Measurements from ENCODE around the gene AUTS2.

DNA sequence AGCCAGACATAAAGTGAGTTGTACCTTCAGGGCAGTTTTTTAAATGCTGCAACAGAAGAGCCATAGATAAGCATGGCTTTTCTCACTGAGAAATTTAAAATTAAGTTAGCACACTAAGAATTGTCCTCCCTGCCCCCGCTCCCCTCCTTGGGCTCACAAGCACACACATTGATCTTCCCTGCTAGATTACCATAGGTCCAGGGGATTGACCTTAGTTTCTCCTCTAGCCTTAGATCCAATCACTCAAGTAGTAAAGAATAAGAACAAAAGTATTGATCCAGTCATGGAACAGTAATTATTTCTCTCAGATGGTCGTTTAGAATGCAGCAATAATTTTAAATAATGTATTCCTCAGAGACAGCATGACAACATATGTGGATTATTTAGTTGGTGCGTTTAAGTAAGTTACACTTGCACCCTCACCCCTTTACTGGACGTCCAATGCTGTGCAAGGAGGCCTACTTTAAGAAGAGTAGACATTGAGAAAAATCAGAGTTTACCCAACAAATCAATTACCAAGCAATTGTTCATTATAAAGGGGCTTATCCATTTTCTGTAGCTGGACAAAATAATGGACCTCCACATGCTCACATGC is 850.1 kb downstream of the AUTS2 start:
- TF ChIP-seq, protein P1, sequence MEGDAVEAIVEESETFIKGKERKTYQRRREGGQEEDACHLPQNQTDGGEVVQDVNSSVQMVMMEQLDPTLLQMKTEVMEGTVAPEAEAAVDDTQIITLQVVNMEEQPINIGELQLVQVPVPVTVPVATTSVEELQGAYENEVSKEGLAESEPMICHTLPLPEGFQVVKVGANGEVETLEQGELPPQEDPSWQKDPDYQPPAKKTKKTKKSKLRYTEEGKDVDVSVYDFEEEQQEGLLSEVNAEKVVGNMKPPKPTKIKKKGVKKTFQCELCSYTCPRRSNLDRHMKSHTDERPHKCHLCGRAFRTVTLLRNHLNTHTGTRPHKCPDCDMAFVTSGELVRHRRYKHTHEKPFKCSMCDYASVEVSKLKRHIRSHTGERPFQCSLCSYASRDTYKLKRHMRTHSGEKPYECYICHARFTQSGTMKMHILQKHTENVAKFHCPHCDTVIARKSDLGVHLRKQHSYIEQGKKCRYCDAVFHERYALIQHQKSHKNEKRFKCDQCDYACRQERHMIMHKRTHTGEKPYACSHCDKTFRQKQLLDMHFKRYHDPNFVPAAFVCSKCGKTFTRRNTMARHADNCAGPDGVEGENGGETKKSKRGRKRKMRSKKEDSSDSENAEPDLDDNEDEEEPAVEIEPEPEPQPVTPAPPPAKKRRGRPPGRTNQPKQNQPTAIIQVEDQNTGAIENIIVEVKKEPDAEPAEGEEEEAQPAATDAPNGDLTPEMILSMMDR (IDR thresholded peaks at IDR 0.05; ENCODE audit: insufficient read depth, low read length, poor library complexity, severe bottlenecking), result no peak
- no peak for TF ChIP-seq EZH2phosphoT487 (conservative IDR thresholded peaks at IDR 0.05; ENCODE audit: low read length)

All from SU-DHL-6 (cell line).